SU-DHL-6 (cell line): ENCODE measurements around the gene MAP2K6.

Experiments
- H2AFZ ChIP-seq: fragments of 200-600 bp; sonication (generic); 2 replicates; pipeline ENCODE4 v1.6.1; 2014; ENCODE audit warnings: low read depth, mild to moderate bottlenecking, moderate library complexity, mixed read lengths, antibody characterized with exemption, low read length; ENCODE audit not compliant: severe bottlenecking
- H3F3A ChIP-seq: fragments of 200-600 bp; shearing (Covaris generic); 2 replicates; pipeline ENCODE4 v1.6.0; 2016; ENCODE audit warnings: antibody characterized with exemption, mild to moderate bottlenecking; ENCODE audit not compliant: insufficient read depth
- H3K27ac ChIP-seq: fragments of 200-600 bp; sonication (generic); 2 replicates; pipeline ENCODE4 v1.5.1; 2016; ENCODE audit warnings: low read depth, mild to moderate bottlenecking, low read length, moderate library complexity, mixed read lengths
- H3K27me3 ChIP-seq: fragments of 200-600 bp; sonication (generic), shearing (Covaris generic); 2 replicates; pipeline ENCODE4 v1.6.0; 2014; ENCODE audit warnings: mild to moderate bottlenecking, low read length
- H3K36me3 ChIP-seq: fragments of 200-600 bp; sonication (generic); 2 replicates; pipeline ENCODE4 v1.6.1; 2014; ENCODE audit warnings: mild to moderate bottlenecking, low read length, mixed read lengths
- H3K4me2 ChIP-seq: fragments of 300-600, 200-600 bp; shearing (Covaris generic), sonication (generic); 2 replicates; pipeline ENCODE4 v1.6.0; 2014; ENCODE audit warnings: low read length, low read depth, mild to moderate bottlenecking; ENCODE audit not compliant: poor library complexity, severe bottlenecking
- H3K4me3 ChIP-seq: fragments of 200-600 bp; sonication (generic); 2 replicates; pipeline ENCODE4 v1.5.1; 2014; ENCODE audit warnings: antibody characterized with exemption, low read length, mild to moderate bottlenecking, mixed read lengths; ENCODE audit not compliant: insufficient read depth, poor library complexity, severe bottlenecking
- H3K79me2 ChIP-seq: fragments of 200-600 bp; sonication (generic); 2 replicates; pipeline ENCODE4 v1.6.1; 2014; ENCODE audit warnings: mild to moderate bottlenecking, low read length, moderate library complexity; ENCODE audit not compliant: insufficient read depth
- H3K9ac ChIP-seq: fragments of 200-600 bp; sonication (generic); 2 replicates; pipeline ENCODE4 v1.7.0; 2014; ENCODE audit warnings: mild to moderate bottlenecking, low read length
- H3K9me2 ChIP-seq: fragments of 200-600 bp; sonication (generic); replicated peaks from 2 replicates; pipeline ENCODE4 v1.6.1; 2014; ENCODE audit warnings: low read length; ENCODE audit not compliant: insufficient read depth
- H3K9me3 ChIP-seq: fragments of 200-600 bp; sonication (generic); 2 replicates; pipeline ENCODE4 v1.6.1; 2014; ENCODE audit warnings: low read length, mixed read lengths; ENCODE audit not compliant: insufficient read depth
- H4K20me1 ChIP-seq: fragments of 200-600 bp; sonication (generic); 2 replicates; pipeline ENCODE4 v1.6.1; 2014; ENCODE audit warnings: low read depth, mild to moderate bottlenecking, antibody characterized with exemption, low read length, moderate library complexity, mixed read lengths
- EZH2phosphoT487 ChIP-seq: fragments of 200-600 bp; sonication (generic), shearing (Covaris generic); conservative IDR thresholded peaks from 2 replicates; pipeline ENCODE4 v1.6.1; 2018; ENCODE audit warnings: mild to moderate bottlenecking, antibody characterized with exemption, low read length, moderate library complexity, mixed read lengths
- TF ChIP-seq, protein P1 (sequence below): fragments of 200-600 bp; sonication (generic); IDR thresholded peaks from one replicate; pipeline ENCODE4 v1.5.1; 2017; ENCODE audit warnings: antibody characterized with exemption, mild to moderate bottlenecking, low read length, moderate library complexity; ENCODE audit not compliant: insufficient read depth, poor library complexity, severe bottlenecking

MAP2K6 gene

DNA sequence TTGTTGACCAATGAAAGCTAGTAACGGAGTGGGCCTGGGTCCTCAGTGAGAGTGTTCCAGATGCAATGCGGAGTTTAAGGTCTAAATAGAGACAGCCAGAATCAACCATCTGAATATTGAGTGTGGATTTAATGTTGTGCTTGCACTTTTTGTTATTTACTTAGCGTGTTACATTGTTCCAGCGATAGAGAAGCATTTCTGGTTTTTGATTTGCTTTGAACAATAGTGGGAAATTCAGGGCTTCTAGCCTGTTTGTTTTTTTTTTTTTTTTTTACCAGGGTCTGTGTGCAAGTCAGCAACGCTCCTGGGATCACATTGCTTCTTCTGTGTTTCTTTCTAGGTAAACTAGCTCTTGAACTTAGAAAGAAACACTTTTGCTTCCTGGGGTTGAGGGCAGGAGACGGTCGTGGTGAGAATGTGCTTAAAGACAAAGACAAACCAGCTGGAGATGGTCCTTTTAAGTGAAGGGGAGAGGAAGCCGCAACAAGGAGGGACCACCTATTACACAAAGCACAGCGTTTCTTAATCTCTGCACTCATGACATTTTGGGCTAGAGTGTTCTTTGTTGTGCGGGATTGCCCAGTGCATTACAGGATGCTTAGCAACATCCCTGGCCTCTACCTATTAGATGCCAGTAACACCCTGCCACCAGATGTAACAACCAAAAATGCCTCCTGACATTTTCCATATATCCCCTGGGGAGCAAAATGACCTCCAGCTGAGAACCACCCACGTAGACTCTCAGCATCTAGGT, 119.2 kb downstream of the MAP2K6 start:
- no peaks in the 10 kb centered on the region for H3F3A ChIP-seq
- no peaks in the 10 kb centered on the region for H3K36me3 ChIP-seq
- no peaks in the 10 kb centered on the region for H3K79me2 ChIP-seq
- H4K20me1 ChIP-seq = no peaks in the 10 kb centered on the region
- H3K4me2 ChIP-seq = no peak overlapping the region
- no peak overlapping the region for H3K27ac ChIP-seq
- H3K9ac ChIP-seq = no peak overlapping the region
- no peaks in the 10 kb centered on the region for H3K27me3 ChIP-seq
- H3K9me2 ChIP-seq = no peaks in the 10 kb centered on the region
- no peak overlapping the region for H2AFZ ChIP-seq
- H3K4me3 ChIP-seq = no peak overlapping the region
- TF ChIP-seq EZH2phosphoT487 = no peak
- TF ChIP-seq, protein P1, sequence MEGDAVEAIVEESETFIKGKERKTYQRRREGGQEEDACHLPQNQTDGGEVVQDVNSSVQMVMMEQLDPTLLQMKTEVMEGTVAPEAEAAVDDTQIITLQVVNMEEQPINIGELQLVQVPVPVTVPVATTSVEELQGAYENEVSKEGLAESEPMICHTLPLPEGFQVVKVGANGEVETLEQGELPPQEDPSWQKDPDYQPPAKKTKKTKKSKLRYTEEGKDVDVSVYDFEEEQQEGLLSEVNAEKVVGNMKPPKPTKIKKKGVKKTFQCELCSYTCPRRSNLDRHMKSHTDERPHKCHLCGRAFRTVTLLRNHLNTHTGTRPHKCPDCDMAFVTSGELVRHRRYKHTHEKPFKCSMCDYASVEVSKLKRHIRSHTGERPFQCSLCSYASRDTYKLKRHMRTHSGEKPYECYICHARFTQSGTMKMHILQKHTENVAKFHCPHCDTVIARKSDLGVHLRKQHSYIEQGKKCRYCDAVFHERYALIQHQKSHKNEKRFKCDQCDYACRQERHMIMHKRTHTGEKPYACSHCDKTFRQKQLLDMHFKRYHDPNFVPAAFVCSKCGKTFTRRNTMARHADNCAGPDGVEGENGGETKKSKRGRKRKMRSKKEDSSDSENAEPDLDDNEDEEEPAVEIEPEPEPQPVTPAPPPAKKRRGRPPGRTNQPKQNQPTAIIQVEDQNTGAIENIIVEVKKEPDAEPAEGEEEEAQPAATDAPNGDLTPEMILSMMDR = no peak
- no peaks in the 10 kb centered on the region for H3K9me3 ChIP-seq

DNA sequence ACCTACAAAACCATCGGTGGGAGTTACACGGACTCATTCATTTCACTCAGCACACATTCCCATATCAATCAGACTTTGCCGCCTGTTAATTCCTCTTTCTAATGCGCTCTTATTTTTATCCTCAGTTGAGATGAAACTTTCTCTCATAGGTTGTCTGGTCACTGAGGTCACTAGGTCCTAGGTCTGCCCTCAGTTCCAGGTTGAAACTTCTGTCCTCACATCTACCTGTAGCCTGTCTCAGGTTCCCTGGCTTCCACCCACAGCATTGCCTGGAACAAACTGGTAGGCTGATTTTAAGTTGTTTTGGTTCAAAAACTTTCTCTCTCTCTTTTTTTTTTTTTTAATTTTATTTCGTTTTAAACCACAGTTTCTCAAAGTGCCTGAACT, 119.7 kb downstream of the MAP2K6 start:
- Histone ChIP-seq H3K9ac (no peak overlapping the region), H3K27ac (no peak overlapping the region), H3K4me2 (no peak overlapping the region), H3K9me2 (no peaks in the 10 kb centered on the region), H3K9me3 (no peaks in the 10 kb centered on the region), H2AFZ (no peak overlapping the region), H3F3A (no peaks in the 10 kb centered on the region), H3K4me3 (no peak overlapping the region), H3K79me2 (no peaks in the 10 kb centered on the region), H3K36me3 (no peaks in the 10 kb centered on the region), H4K20me1 (no peaks in the 10 kb centered on the region), H3K27me3 (no peaks in the 10 kb centered on the region)
- no peak for TF ChIP-seq EZH2phosphoT487

DNA sequence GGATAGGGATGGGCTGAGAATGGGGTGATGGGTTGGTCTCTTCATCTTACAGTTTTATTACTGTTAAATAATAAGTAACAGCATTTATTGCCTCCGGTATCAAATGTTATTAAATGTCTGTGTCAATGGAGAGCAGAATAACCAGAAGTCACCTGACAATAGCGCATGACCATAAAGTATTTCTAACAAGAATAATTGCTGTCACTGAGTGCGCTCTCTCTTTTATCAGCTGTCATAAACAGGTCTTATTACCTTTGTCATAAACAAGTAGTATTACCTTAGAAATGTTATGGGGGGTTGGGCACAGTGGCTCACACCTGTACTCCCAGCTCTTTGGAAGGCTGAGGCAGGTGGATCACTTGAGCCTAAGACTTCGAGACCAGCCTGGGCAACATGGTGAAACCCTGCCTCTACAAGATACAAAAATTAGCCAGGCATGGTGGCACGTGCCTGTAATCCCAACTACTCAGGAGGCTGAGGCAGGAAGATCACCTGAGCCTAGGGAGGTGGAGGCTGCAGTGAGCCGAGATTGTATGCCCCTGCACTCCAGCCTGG, 120.6 kb downstream of the MAP2K6 start:
- Histone ChIP-seq H3K36me3 (no peaks in the 10 kb centered on the region), H2AFZ (no peak overlapping the region)
- TF ChIP-seq, protein P1 = no peak
- TF ChIP-seq EZH2phosphoT487 = no peak

DNA sequence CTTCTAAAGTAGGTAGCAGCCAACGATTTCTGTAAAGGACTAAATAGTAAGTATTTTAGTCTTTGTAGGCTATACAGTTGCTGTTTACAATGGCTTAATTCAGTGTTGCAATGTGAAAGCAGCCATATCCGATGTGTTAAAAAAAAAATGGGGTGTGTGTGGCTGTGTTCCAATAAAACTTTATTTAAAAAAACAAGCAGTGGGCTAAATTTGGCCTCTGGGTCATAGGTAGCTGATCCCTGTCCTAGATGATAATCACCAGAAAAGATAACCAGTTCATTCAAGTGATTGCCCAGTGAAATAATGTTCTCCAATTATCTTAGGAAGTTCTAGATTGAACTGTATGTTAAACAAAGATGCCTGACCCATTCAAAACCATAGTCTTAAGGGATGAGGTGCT, 124.3 kb downstream of the MAP2K6 start:
- Histone ChIP-seq H3K4me2 (no peak overlapping the region), H2AFZ (no peak overlapping the region), H3K27me3 (no peaks in the 10 kb centered on the region), H4K20me1 (no peaks in the 10 kb centered on the region), H3F3A (no peaks in the 10 kb centered on the region), H3K36me3 (no peaks in the 10 kb centered on the region), H3K79me2 (no peaks in the 10 kb centered on the region), H3K27ac (no peak overlapping the region), H3K9ac (no peak overlapping the region), H3K4me3 (no peak overlapping the region), H3K9me3 (no peaks in the 10 kb centered on the region), H3K9me2 (no peaks in the 10 kb centered on the region)
- no peak for TF ChIP-seq EZH2phosphoT487
- TF ChIP-seq, protein P1 = no peak

More for the DNA sequence above, 120.6 kb downstream of the MAP2K6 start:
- Histone ChIP-seq H3K9me2 (no peaks in the 10 kb centered on the region), H3K27me3 (no peaks in the 10 kb centered on the region), H3K9ac (no peak overlapping the region), H3K79me2 (no peaks in the 10 kb centered on the region), H3K27ac (no peak overlapping the region), H3F3A (no peaks in the 10 kb centered on the region), H3K4me2 (no peak overlapping the region), H3K9me3 (no peaks in the 10 kb centered on the region), H3K4me3 (no peak overlapping the region), H4K20me1 (no peaks in the 10 kb centered on the region)
